Ascending aorta (tissue), 2 donors: Measurements from ENCODE around the gene TLCD3B. TPM values are rescaled to one million over a fixed set of nuclear protein-coding genes. Genes with fewer than 3 reads are reported as not detected.

Experiments
- DNase-seq, 2 donors: peaks; one replicate each; pipeline ENCODE4 v3.0.0-alpha.2; 2019; ENCODE audit warnings: low spot score in 2 of 2
- H3K27ac ChIP-seq, 2 donors: fragments of 200-600 bp; sonication (generic); one replicate each; pipeline ENCODE4 v1.5.1; 2016 to 2017; ENCODE audit warnings: mild to moderate bottlenecking in 1 of 2
- H3K27me3 ChIP-seq: fragments of 200-600 bp; sonication (generic); one replicate; pipeline ENCODE4 v1.5.1; 2017
- H3K36me3 ChIP-seq, 2 donors: fragments of 200-600 bp; sonication (generic); one replicate each; pipeline ENCODE4 v1.5.1; 2016
- H3K4me1 ChIP-seq, 2 donors: fragments of 200-600 bp; sonication (generic); one replicate each; pipeline ENCODE4 v1.5.1; 2016 to 2017; ENCODE audit warnings: mild to moderate bottlenecking in 1 of 2
- H3K4me3 ChIP-seq, 2 donors: fragments of 200-600 bp; sonication (generic); one replicate each; pipeline ENCODE4 v1.5.1; 2016 to 2017; ENCODE audit warnings: mild to moderate bottlenecking in 1 of 2
- H3K9me3 ChIP-seq, 2 donors: fragments of 200-600 bp; sonication (generic); one replicate each; pipeline ENCODE4 v1.5.1; 2016
- CTCF ChIP-seq, 3 experiments: fragments of 200-600 bp in 2 of 3; fragments of 450-650 bp in 1 of 3; sonication (generic) in 2 of 3; IDR thresholded peaks; one replicate each; pipeline ENCODE4 v1.5.1; 2016 to 2019; ENCODE audit warnings: antibody characterized with exemption in 3 of 3, mild to moderate bottlenecking in 1 of 3, moderate library complexity in 1 of 3
- intact Hi-C: fragments of 100-400 bp; cut with DNase I; formaldehyde crosslinking; loops from one replicate; pipeline ENCODE4 v1.15.1; 2023
- total RNA-seq: library from RNA; depleted of rRNA; stranded (reverse); fragments of >200 nt; gene quantifications from one replicate; pipeline ENCODE4 v1.1.0, GENCODE V29; 2016

Gene TLCD3B
- total RNA-seq, 1 donor from 2014 or later, result not detected

DNA sequence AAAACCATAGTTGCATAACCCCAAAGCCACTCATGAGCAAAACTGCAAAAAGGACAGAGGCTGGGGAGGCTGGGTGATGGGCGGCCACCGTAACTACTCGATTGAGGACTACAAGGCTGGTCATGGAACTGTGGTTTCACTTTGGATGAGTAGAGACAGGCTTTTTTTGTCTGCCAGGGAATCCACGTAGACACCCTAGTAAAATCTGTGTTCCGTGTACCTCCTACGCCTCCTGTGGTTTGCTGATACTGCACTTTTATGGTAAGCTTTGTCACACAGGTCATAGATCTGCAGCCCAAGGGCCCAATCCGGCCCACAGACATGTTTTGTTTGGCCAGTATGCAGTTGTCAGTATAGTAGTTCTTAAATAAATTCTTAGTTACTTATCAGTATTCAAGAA lies 2.2 kb upstream of the TLCD3B start:
- H3K4me1 ChIP-seq, result peaks cover 4 to 5% of the 10 kb centered on the region in 2 donors
- intact Hi-C loops, result no loop called here
- no peaks in the 10 kb centered on the region for H3K36me3 ChIP-seq
- no peak overlapping the region for H3K4me3 ChIP-seq
- DNase-seq, result no peak
- TF ChIP-seq CTCF (IDR thresholded peaks at IDR 0.05), result no peak
- H3K27ac ChIP-seq, result no peak overlapping the region
- H3K9me3 ChIP-seq, result no peaks in the 10 kb centered on the region
- peaks cover 28% of the 10 kb centered on the region for H3K27me3 ChIP-seq

GRCh38 chr16:30032083-30032819 lies 1.2 kb upstream of the TLCD3B start:
- intact Hi-C loops, result no loop called here
- Histone ChIP-seq H3K9me3 (no peaks in the 10 kb centered on the region), H3K4me3 (no peak overlapping the region), H3K36me3 (no peaks in the 10 kb centered on the region), H3K27me3 (peaks cover 28% of the 10 kb centered on the region), H3K4me1 (peaks cover 4 to 5% of the 10 kb centered on the region in 2 donors), H3K27ac (no peak overlapping the region)
- peak; percentile 41 to 71 (median 56) for TF ChIP-seq CTCF (IDR thresholded peaks at IDR 0.05)
- DNase-seq, result no peak

DNA sequence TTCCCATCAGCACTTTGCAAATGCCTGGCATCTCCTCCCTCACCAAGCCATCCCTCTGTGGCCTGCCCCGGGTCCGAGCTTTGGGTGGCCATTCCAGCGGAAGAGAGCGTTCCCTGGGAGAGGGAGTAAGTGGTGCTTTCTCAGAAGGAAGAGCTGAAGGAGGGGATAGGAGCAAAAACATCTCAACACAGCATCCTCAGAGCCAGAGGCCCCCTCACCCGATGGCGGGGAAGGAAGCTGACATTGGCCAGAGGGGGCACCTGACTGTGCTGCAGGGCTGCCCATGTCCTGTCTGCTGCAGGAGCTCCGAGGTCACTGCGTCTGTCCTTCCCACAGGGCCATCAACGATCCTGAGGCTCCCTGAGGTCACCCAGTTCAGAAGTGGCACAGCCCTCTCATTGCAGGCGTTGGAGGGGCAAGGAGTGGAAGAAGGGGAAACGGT lies 427 bp upstream of the TLCD3B start:
- H3K4me1 ChIP-seq, result peaks cover 4 to 5% of the 10 kb centered on the region in 2 donors
- no peak for TF ChIP-seq CTCF (IDR thresholded peaks at IDR 0.05)
- H3K36me3 ChIP-seq, result no peaks in the 10 kb centered on the region
- no peak for DNase-seq
- H3K4me3 ChIP-seq, result peak overlapping the region in 1 of 2 donors; percentile 46
- H3K27ac ChIP-seq, result no peak overlapping the region
- intact Hi-C loops, result no loop called here
- no peaks in the 10 kb centered on the region for H3K9me3 ChIP-seq
- H3K27me3 ChIP-seq, result peaks cover 28% of the 10 kb centered on the region

DNA sequence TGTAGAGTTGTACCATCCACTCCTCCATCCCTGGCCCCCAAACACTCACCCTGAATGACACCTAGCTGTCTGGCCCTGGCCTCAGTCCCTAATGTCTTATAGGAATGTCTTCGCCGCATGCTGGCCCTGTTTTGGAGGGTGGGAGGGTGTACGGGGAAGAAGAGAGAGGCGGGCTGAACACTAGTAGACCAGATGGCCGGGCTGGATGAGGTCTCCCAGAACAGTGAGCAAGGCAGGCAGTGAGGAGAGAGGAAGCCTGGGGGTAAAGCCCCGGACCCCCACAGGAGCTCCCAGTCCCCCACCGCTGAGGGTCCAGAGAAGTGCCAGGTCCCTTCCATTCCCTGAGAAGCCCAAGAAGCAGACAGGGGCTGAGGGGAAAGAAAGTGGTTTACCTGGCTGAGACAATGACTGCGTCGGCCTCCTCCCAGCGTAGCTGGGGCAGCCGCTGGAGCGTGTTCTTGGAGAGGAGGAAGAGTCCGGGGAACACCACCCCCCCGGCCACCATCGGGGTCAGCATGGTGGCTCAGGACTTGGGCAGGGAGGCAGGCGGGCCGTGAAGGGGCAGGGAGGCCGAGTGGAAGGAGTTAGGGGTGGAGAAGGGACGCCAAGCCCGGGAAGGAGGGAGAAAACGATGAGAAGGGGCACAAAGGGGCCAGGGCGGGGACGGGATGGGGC lies 923 bp downstream of the TLCD3B start:
- Histone ChIP-seq H3K27me3 (peaks cover 28% of the 10 kb centered on the region), H3K4me1 (peaks cover 4 to 5% of the 10 kb centered on the region in 2 donors), H3K27ac (no peak overlapping the region), H3K4me3 (no peak overlapping the region), H3K36me3 (no peaks in the 10 kb centered on the region), H3K9me3 (no peaks in the 10 kb centered on the region)
- no peak for TF ChIP-seq CTCF (IDR thresholded peaks at IDR 0.05)
- DNase-seq, result no peak
- intact Hi-C loops, result no loop called here

DNA sequence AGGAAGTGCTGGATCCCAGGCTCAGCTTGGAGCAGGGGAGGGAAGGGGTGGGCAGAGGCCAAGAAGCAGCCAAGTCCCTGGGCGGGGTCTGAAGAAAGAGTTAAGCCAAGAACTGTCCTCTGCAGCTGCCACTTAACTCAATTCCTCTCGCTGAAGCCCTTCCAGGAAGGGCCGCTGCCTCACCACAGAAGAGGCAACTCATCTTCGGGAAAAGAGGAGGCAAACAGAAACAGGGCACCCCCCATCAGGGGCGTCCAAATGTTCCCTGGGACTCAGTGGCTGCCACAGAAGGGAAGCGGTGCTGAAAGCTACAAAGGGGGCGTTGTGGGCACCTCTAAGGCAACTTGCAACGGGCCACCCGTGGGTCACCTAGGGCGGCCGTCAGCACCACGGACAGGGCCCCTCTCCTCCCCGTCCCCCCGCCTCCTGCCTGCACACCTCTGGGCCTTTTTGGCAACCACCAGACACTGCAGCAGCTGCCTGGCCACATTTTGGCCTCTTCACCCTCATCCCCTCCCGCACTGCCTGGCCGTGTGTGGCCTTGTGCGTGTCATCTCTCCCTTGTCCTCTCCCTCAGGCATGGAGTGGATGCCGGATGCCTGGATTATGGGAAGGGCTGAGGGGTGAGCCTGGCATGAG lies 2.5 kb downstream of the TLCD3B start:
- no peak overlapping the region for H3K27ac ChIP-seq
- peaks cover 4 to 5% of the 10 kb centered on the region in 2 donors for H3K4me1 ChIP-seq
- no peaks in the 10 kb centered on the region for H3K9me3 ChIP-seq
- H3K27me3 ChIP-seq, result peaks cover 27% of the 10 kb centered on the region
- TF ChIP-seq CTCF (IDR thresholded peaks at IDR 0.05), result no peak
- no peaks in the 10 kb centered on the region for H3K36me3 ChIP-seq
- no peak for DNase-seq
- intact Hi-C loops, result no loop called here
- no peak overlapping the region for H3K4me3 ChIP-seq
